ENCODE results near the gene DCST1. TPM values are rescaled to one million over a fixed set of nuclear protein-coding genes. Genes with fewer than 3 reads are reported as not detected.
A peak's percentile ranks its signal among the peaks of the same experiment; 100 is the strongest.

DCST1 gene
- total RNA-seq, 1 donor from 2014 or later: not detected

DNA sequence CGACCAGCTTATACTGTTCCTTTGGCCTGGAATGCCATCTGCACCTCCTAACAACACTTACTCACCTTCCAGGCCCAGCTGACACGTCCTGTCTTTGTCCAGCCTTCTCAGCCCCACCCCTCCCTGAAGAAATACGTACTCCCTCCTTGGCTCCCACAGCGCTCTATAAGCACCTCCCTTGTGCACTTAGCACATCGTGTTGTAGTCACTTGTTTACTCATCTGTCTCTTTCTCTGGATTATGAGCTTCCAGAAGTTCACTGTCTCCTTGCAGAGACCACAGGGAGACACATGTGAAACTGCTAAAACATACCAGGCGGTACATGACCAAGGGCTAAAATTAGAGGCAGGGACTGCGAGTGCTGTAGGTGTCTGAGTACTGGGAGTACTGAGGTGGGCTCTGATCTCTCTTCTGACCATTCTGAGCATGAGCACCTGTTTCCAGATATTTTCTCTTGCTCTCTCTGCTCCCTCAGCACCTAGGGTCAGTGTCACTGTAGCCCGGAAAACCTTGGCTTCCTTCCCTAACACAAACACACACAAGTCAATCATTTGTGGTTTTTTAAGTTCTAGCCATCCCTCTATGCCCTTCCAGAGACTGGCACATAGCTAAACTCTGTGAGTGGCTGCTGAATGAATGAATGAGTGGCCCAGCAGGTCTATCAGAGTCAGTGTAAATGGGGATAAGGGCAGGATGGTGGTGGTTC lies 5.1 kb downstream of the DCST1 start:
- peaks cover 4% of the 10 kb centered on the region for H3K36me3 Mint-ChIP-seq (ENCODE audit: low read depth, unreplicated experiment)
- peaks cover 55% of the 10 kb centered on the region for H3K4me1 Mint-ChIP-seq (ENCODE audit: unreplicated experiment)
- peaks cover 14% of the 10 kb centered on the region for H3K27me3 Mint-ChIP-seq (ENCODE audit: unreplicated experiment)
- H3K9me3 Mint-ChIP-seq (ENCODE audit: unreplicated experiment): no peaks in the 10 kb centered on the region
- peak overlapping the region; percentile 6 for H3K27ac Mint-ChIP-seq (ENCODE audit: unreplicated experiment)
- H3K4me3 Mint-ChIP-seq (ENCODE audit: unreplicated experiment): peak overlapping the region; percentile 19
- TF ChIP-seq, protein P1, sequence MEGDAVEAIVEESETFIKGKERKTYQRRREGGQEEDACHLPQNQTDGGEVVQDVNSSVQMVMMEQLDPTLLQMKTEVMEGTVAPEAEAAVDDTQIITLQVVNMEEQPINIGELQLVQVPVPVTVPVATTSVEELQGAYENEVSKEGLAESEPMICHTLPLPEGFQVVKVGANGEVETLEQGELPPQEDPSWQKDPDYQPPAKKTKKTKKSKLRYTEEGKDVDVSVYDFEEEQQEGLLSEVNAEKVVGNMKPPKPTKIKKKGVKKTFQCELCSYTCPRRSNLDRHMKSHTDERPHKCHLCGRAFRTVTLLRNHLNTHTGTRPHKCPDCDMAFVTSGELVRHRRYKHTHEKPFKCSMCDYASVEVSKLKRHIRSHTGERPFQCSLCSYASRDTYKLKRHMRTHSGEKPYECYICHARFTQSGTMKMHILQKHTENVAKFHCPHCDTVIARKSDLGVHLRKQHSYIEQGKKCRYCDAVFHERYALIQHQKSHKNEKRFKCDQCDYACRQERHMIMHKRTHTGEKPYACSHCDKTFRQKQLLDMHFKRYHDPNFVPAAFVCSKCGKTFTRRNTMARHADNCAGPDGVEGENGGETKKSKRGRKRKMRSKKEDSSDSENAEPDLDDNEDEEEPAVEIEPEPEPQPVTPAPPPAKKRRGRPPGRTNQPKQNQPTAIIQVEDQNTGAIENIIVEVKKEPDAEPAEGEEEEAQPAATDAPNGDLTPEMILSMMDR (IDR thresholded peaks at IDR 0.05; ENCODE audit: unreplicated experiment): no peak
- no peak for DNase-seq (ENCODE audit: low spot score)

GRCh38 chr1:155039308-155039669 lies 5.7 kb downstream of the DCST1 start:
- Mint-ChIP-seq H3K27ac (ENCODE audit: unreplicated experiment) (no peak overlapping the region), H3K9me3 (ENCODE audit: unreplicated experiment) (no peaks in the 10 kb centered on the region), H3K27me3 (ENCODE audit: unreplicated experiment) (peaks cover 10% of the 10 kb centered on the region), H3K4me1 (ENCODE audit: unreplicated experiment) (peaks cover 56% of the 10 kb centered on the region), H3K36me3 (ENCODE audit: low read depth, unreplicated experiment) (peaks cover 4% of the 10 kb centered on the region), H3K4me3 (ENCODE audit: unreplicated experiment) (no peak overlapping the region)
- TF ChIP-seq, protein P1 (IDR thresholded peaks at IDR 0.05; ENCODE audit: unreplicated experiment): no peak
- no peak for DNase-seq (ENCODE audit: low spot score)

DNA sequence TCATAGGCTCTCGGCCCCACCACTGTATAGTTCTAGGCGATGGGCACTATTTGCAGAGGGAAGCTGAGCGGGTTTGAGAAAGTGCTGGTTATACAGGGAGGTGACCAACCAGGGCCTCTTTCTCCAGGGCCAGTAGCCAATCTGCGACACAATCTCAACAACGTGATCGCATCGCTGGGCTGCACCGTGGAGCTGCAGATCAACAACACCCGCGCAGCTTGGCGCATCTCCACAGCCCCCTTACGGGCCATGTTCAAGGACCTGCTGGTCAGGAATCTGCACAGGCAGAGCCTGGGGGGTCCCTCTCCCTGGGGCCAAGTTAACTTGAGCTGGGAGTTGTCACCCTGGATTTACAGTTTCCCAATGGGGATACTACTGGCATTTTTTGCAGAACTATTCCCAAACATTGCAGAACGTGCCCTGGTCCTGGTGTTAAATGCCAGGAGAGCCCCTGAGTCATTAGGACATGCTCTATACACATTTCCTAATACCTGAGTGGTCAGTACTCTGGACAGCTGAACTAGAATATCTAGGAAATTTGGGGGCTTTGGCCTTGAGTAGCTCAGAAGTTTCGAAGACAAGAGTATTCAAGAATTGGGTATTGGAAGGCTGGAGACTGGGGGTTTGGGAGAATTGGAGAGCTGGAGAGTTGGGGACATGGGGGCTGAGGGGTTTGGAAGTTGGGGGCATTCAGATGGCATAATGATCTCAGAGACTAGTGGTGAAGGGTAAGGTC lies 6.9 kb downstream of the DCST1 start:
- Mint-ChIP-seq H3K27ac (ENCODE audit: unreplicated experiment) (no peak overlapping the region), H3K9me3 (ENCODE audit: unreplicated experiment) (no peaks in the 10 kb centered on the region), H3K27me3 (ENCODE audit: unreplicated experiment) (peaks cover 9% of the 10 kb centered on the region), H3K4me3 (ENCODE audit: unreplicated experiment) (peak overlapping the region; percentile 40), H3K36me3 (ENCODE audit: low read depth, unreplicated experiment) (no peaks in the 10 kb centered on the region), H3K4me1 (ENCODE audit: unreplicated experiment) (peaks cover 62% of the 10 kb centered on the region)
- no peak for DNase-seq (ENCODE audit: low spot score)
- TF ChIP-seq, protein P1 (IDR thresholded peaks at IDR 0.05; ENCODE audit: unreplicated experiment): no peak

DNA sequence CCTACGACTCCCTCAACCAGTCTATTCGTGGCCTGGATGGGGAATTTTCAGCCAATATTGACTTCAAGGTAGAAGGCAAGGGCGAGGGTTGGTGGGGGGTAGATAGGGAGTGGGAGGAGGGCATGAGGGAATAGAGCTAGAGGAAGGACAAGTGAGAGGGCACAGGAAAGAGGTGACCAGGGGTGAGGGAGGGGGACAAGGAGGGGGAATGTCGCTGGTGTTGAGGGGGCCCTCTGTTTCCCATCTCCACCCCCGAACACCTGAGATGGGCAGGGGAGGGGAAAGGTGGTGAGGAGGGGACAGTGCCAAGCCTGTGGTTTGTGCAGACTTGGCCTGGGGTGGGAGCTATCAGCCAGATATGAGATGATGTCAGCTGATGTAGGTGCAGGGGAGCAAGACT lies 9.2 kb downstream of the DCST1 start:
- H3K9me3 Mint-ChIP-seq (ENCODE audit: unreplicated experiment): no peaks in the 10 kb centered on the region
- TF ChIP-seq, protein P1 (IDR thresholded peaks at IDR 0.05; ENCODE audit: unreplicated experiment): no peak
- peaks cover 3% of the 10 kb centered on the region for H3K36me3 Mint-ChIP-seq (ENCODE audit: low read depth, unreplicated experiment)
- peaks cover 54% of the 10 kb centered on the region for H3K4me1 Mint-ChIP-seq (ENCODE audit: unreplicated experiment)
- no peak overlapping the region for H3K4me3 Mint-ChIP-seq (ENCODE audit: unreplicated experiment)
- H3K27me3 Mint-ChIP-seq (ENCODE audit: unreplicated experiment): peaks cover 10% of the 10 kb centered on the region
- DNase-seq (ENCODE audit: low spot score): no peak
- no peak overlapping the region for H3K27ac Mint-ChIP-seq (ENCODE audit: unreplicated experiment)

- TF ChIP-seq, protein P1 (IDR thresholded peaks at IDR 0.05; ENCODE audit: unreplicated experiment): no peak
- no peaks in the 10 kb centered on the region for H3K9me3 Mint-ChIP-seq (ENCODE audit: unreplicated experiment)
- H3K4me3 Mint-ChIP-seq (ENCODE audit: unreplicated experiment): peak overlapping the region; percentile 42
- peak overlapping the region; percentile 93 for H3K27ac Mint-ChIP-seq (ENCODE audit: unreplicated experiment)
- H3K36me3 Mint-ChIP-seq (ENCODE audit: low read depth, unreplicated experiment): peaks cover 3% of the 10 kb centered on the region
- no peak for DNase-seq (ENCODE audit: low spot score)
- peaks cover 51% of the 10 kb centered on the region for H3K4me1 Mint-ChIP-seq (ENCODE audit: unreplicated experiment)
- H3K27me3 Mint-ChIP-seq (ENCODE audit: unreplicated experiment): peaks cover 11% of the 10 kb centered on the region
Observed at GRCh38 chr1:155043301-155043702, 9.7 kb downstream of the DCST1 start.
